HEK293 (cell line): ENCODE data around the gene SCYGR4.

ENCODE experiments used
- ZNF221 ChIP-seq: fragments of 450-650 bp; formaldehyde crosslinking; IDR thresholded peaks from 2 replicates; pipeline ENCODE4 v1.5.1; 2017; ENCODE audit warnings: missing biosample characterization, missing genetic modification characterization, borderline replicate concordance
- ZNF548 ChIP-seq: fragments of 450-650 bp; formaldehyde crosslinking; IDR thresholded peaks from 2 replicates; pipeline ENCODE4 v1.5.1; 2016; ENCODE audit warnings: missing biosample characterization, missing genetic modification characterization
- ZNF76 ChIP-seq: fragments of 450-650 bp; formaldehyde crosslinking; IDR thresholded peaks from 2 replicates; pipeline ENCODE4; 2016; ENCODE audit warnings: low read depth, missing biosample characterization, missing genetic modification characterization, borderline replicate concordance
- ZNF777 ChIP-seq: fragments of 450-650 bp; formaldehyde crosslinking; IDR thresholded peaks from 2 replicates; pipeline ENCODE4 v1.5.1; 2017; ENCODE audit warnings: missing biosample characterization, missing genetic modification characterization, borderline replicate concordance
- TF ChIP-seq, protein P1 (sequence below): fragments of 450-650 bp; formaldehyde crosslinking; IDR thresholded peaks from 2 replicates; pipeline ENCODE4 v1.5.1; 2016; ENCODE audit warnings: missing biosample characterization, missing genetic modification characterization

DNA sequence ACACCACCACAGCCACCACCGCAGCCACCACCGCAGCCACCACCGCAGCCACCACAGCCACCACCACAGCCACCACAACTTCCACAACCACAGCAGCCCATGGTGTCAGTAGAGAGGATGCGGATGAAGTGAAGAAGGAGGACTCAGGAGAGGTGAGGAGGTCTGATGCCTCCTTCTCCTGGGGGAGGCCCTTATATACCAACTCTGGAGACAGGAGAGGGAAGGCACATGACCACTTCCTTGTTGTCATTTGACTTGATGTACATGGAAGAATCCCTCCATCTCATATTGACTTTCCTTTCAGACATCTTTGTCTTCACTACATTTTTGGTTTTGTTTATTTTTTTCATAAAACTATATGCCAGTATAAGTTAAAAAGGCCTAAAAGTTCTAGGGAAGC, 2.6 kb upstream of the SCYGR4 start, which contains the start of gene SCYGR3:
- TF ChIP-seq, protein P1, sequence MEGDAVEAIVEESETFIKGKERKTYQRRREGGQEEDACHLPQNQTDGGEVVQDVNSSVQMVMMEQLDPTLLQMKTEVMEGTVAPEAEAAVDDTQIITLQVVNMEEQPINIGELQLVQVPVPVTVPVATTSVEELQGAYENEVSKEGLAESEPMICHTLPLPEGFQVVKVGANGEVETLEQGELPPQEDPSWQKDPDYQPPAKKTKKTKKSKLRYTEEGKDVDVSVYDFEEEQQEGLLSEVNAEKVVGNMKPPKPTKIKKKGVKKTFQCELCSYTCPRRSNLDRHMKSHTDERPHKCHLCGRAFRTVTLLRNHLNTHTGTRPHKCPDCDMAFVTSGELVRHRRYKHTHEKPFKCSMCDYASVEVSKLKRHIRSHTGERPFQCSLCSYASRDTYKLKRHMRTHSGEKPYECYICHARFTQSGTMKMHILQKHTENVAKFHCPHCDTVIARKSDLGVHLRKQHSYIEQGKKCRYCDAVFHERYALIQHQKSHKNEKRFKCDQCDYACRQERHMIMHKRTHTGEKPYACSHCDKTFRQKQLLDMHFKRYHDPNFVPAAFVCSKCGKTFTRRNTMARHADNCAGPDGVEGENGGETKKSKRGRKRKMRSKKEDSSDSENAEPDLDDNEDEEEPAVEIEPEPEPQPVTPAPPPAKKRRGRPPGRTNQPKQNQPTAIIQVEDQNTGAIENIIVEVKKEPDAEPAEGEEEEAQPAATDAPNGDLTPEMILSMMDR (tag by site-specific recombination): no peak
- no peak for TF ChIP-seq ZNF76 (tag by site-specific recombination)
- TF ChIP-seq ZNF548 (tag by site-specific recombination): no peak
- TF ChIP-seq ZNF777 (tag by site-specific recombination): no peak
- no peak for TF ChIP-seq ZNF221 (tag by site-specific recombination)
